C4-2B (cell line): ENCODE data around the gene PAX6.

Source experiments
- H3K27ac ChIP-seq: fragments of 450-650 bp; 2 replicates; pipeline ENCODE4 v1.5.1; 2017
- CTCF ChIP-seq: fragments of 450-650 bp; conservative IDR thresholded peaks from 2 replicates; pipeline ENCODE4 v1.5.1; 2017; ENCODE audit warnings: mild to moderate bottlenecking
- ZFX ChIP-seq: fragments of 450-650 bp; IDR thresholded peaks from 2 replicates; pipeline ENCODE4 v1.6.1; 2017

The PAX6 gene

GRCh38 chr11:31788085-31788484 lies 23.0 kb downstream of the PAX6 start:
- H3K27ac ChIP-seq: no peak overlapping the region
- TF ChIP-seq ZFX (no peak), CTCF (no peak)

DNA sequence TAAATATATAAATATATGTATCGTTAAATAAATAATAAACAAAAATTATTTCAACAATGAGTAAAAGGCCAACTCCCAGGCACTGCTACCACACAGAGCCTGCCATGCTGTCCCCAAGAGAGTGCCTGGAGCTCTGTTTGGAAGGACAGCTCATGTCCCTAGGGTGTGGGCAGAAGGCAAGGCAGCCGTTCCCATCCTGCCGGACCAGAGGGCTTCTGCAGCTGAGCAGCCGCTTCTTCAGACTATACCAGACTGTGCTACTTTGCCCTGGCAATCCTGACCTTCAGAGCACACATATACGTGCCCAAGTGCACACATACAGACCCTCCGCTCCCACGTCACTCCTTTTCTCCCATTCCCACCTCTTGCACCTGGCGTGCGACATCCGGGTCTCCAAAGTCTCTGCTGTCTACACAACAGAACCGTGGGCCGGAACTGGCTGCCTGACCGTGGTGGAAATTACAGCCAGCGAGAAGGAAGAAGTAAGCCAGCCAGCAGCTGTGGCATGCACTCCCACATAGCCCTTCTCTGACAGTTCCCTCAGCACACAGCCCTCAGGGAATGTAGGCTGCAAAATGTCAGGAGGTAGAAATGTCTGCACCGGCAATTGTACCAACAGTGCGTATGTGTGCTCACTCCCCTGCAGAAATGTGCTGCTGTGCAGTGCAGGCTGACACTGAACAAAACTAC lies 24.0 kb downstream of the PAX6 start:
- TF ChIP-seq ZFX (no peak), CTCF (no peak)
- no peak overlapping the region for H3K27ac ChIP-seq

- TF ChIP-seq CTCF (no peak), ZFX (no peak)
- no peak overlapping the region for H3K27ac ChIP-seq
Measured at GRCh38 chr11:31784611-31785010, 26.5 kb downstream of the PAX6 start.

- TF ChIP-seq ZFX (no peak), CTCF (no peak)
- no peak overlapping the region for H3K27ac ChIP-seq
Measured at GRCh38 chr11:31783252-31783651, 27.9 kb downstream of the PAX6 start.

GRCh38 chr11:31782257-31782656 lies 28.9 kb downstream of the PAX6 start:
- H3K27ac ChIP-seq: no peak overlapping the region
- TF ChIP-seq ZFX (no peak), CTCF (no peak)

- TF ChIP-seq CTCF (no peak), ZFX (no peak)
Measured at GRCh38 chr11:31780480-31780971, 30.6 kb downstream of the PAX6 start.

GRCh38 chr11:31780078-31780477 lies 31.0 kb downstream of the PAX6 start:
- no peak for TF ChIP-seq ZFX
- no peak for TF ChIP-seq CTCF
- H3K27ac ChIP-seq: no peak overlapping the region

More at GRCh38 chr11:31780480-31780971, 30.6 kb downstream of the PAX6 start:
- no peak overlapping the region for H3K27ac ChIP-seq
